Rectal smooth muscle tissue (tissue), 1 donor: ENCODE data around the gene ZNF358.
"Not testable (repeated sequence)": the region's sequence is repeated elsewhere in the genome, so short reads cannot be mapped to it uniquely, and the experiment has no call there.

ENCODE experiments used
- H3K27ac ChIP-seq: one replicate; pipeline ENCODE4 v1.7.0; 2013; ENCODE audit warnings: low read depth, low read length, inconsistent platforms
- H3K27me3 ChIP-seq: one replicate; pipeline ENCODE4 v1.7.0; 2013; ENCODE audit warnings: low read length; ENCODE audit not compliant: control insufficient read depth, insufficient read depth
- H3K36me3 ChIP-seq: one replicate; pipeline ENCODE4 v1.7.0; 2013; ENCODE audit warnings: low read length; ENCODE audit not compliant: control insufficient read depth, insufficient read depth
- H3K4me1 ChIP-seq: one replicate; pipeline ENCODE4 v1.7.0; 2013; ENCODE audit warnings: low read length; ENCODE audit not compliant: control insufficient read depth, insufficient read depth
- H3K4me3 ChIP-seq: one replicate; pipeline ENCODE4 v1.7.0; 2013; ENCODE audit warnings: low read length
- H3K9ac ChIP-seq: one replicate; pipeline ENCODE4 v1.7.0; 2013; ENCODE audit warnings: low read length

ZNF358 gene

DNA sequence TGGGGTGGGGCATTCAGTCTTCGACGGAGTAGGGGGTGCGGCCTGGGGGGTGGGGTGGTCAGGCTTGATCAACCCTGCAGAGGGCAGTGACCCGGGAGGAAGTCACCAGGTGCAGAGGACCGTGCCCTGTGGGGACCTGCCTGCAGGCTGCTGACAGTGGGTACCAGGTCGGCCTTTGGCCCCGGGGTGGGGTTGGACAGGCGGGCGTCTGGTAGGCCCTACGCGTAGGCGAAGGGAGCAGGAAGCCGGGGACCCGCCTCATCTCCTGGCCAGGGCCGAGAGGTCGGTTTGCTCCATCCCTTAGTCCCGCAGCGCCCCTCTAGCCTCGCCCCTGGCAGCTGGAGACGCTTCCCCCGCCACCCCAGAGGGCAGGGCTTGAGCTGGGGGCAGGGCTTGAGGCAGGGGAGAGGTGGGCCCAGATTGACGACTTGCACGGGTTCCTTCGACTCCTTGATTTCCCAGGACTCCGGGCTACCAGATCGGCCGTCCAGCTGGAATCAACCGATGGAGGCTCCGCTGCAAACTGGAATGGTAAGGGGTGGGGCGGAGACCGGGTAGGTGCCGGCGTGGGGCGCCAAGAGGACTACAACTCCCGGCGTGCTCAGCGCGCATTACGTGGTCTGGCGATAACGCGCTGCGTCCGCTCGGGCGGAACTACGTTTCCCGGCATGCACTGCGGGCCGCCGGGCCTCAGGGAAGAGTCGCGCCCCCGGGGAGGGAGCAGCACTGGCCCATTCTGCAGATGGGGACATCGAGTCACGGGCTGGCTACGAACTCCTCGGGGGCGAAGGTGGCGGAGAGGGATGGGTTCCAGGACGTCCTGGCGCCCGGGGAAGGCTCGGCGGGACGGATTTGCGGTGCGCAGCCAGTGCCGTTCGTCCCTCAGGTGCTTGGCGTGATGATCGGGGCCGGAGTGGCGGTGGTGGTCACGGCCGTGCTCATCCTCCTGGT is 19.4 kb downstream of the ZNF358 start, which contains the start of gene PNPLA6:
Gene PNPLA6 (plus strand): TSS at position 671 of the 951 bp plus-strand sequence. CDS start 72 bp downstream, at position 743.
- Histone ChIP-seq H3K4me3 (peak within 1 kb of the TSS; percentile 99), H3K27me3 (no peaks in the 10 kb centered on the region), H3K4me1 (no peaks in the 10 kb centered on the region), H3K36me3 (peaks cover 3% of the 10 kb centered on the region), H3K27ac (peak within 1 kb of the TSS; percentile 95), H3K9ac (peak within 1 kb of the TSS; percentile 72)

DNA sequence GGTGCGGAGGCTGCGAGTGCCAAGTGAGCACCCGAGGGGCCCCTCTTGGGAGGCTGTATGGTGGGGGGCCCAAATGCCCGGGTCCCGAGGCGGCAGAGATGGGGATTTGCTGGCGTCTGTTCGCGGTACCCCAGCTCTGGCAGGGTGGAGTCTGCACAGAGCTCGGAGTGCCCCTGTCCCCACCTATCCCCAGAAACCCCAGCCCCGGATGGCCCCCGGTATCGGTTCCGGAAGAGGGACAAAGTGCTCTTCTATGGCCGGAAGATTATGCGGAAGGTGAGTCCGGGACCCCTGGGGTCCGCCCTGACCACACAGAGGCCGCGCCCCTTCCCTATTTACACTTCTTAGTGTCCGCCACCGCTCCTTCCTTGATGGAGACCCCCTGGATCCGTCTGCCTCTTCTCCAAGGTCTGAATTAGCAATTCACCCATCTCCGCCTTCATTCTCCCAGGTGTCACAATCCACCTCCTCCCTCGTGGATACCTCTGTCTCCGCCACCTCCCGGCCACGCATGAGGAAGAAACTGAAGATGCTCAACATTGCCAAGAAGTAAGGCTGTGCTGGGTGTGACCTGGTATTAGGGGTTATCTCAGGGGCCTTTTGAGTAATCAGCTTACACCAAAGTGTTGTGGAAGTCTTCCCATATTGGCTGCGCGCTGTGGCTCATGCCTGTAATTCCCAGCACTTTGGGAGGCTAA is 20.2 kb downstream of the ZNF358 start:
- Histone ChIP-seq H3K9ac (peak overlapping the region; percentile 72), H3K27me3 (no peaks in the 10 kb centered on the region), H3K4me3 (peak overlapping the region; percentile 99), H3K36me3 (peaks cover 7% of the 10 kb centered on the region), H3K4me1 (no peaks in the 10 kb centered on the region), H3K27ac (peak overlapping the region; percentile 95)

DNA sequence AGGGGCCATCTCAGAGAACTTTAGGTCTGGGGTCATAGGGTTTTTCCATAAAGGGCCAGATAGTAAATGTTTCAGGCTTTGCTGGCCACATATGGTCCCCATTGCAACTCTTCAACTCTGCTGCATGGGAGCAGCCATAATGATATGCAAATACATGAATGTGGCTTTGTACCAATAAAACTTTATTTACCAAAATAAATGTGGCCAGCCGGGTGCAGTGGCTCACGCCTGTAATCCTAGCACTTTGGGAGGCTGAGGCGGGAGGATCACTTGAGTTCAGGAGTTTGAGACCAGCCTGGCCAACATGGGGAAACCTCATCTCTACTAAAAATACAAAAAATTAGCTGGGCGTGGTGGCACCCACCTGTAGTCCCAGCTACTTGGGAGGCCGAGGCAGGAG is 23.1 kb downstream of the ZNF358 start:
- H3K36me3 ChIP-seq: peaks cover 23% of the 10 kb centered on the region
- H3K27me3 ChIP-seq, H3K4me3 ChIP-seq, H3K27ac ChIP-seq, H3K9ac ChIP-seq, H3K4me1 ChIP-seq: not testable (repeated sequence)

DNA sequence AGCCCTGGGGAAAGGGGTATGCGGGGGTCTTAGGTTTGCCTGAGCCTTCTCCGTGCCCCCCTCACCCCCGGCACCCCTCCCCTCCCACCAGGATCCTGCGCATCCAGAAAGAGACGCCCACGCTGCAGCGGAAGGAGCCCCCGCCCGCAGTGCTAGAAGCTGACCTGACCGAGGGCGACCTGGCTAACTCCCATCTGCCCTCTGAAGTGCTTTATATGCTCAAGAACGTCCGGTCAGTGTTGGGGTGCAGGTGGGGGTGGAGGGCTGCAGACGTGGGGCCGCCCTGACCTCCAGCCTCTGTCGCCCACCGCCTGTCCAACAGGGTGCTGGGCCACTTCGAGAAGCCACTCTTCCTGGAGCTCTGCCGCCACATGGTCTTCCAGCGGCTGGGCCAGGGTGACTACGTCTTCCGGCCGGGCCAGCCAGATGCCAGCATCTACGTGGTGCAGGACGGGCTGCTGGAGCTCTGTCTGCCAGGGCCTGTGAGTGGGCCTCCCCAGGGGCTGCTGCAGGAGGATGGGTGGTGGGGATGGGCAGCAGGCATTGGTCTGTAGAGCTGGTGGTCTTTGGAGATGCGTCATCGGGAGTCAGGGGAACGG is 24.0 kb downstream of the ZNF358 start:
- Histone ChIP-seq H3K27me3 (no peaks in the 10 kb centered on the region), H3K27ac (no peak overlapping the region), H3K36me3 (peaks cover 23% of the 10 kb centered on the region), H3K4me3 (no peak overlapping the region), H3K4me1 (no peaks in the 10 kb centered on the region), H3K9ac (no peak overlapping the region)

DNA sequence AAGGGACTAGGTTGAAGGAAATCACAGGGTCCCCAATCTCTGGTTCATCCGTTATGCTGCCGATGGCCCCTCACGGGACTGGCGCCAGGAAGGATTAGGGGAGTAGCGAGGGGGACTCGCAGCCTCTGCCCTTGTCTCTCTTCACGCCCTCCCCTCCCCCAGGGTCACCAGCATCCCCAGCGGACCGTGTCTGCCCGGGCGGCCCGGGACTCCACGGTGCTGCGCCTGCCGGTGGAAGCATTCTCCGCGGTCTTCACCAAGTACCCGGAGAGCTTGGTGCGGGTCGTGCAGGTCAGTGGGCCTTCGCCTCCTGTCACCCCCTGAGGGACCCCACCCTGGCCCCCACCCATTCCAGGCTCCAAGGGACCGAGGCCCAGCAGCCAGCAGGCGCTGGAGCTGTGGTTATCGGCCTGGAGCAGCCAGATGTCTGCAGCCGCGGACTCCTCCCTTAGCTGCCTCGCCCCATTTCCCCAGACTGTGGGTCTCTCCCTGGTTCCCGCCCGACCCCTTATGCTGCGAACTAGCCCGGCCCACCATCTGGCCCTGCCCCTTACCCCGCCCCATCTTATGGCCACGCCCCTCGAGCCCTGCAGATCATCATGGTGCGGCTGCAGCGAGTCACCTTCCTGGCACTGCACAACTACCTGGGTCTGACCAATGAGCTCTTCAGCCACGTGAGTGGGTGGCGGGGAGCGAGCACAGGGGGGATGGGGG is 25.0 kb downstream of the ZNF358 start:
- H3K36me3 ChIP-seq: peaks cover 23% of the 10 kb centered on the region
- no peaks in the 10 kb centered on the region for H3K4me1 ChIP-seq
- H3K4me3 ChIP-seq: no peak overlapping the region
- H3K27me3 ChIP-seq: no peaks in the 10 kb centered on the region
- H3K27ac ChIP-seq: no peak overlapping the region
- H3K9ac ChIP-seq: no peak overlapping the region

GRCh38 chr19:7541475-7541824 is 25.5 kb downstream of the ZNF358 start:
- Histone ChIP-seq H3K9ac (no peak overlapping the region), H3K27me3 (no peaks in the 10 kb centered on the region), H3K27ac (no peak overlapping the region), H3K36me3 (peaks cover 23% of the 10 kb centered on the region), H3K4me3 (no peak overlapping the region), H3K4me1 (no peaks in the 10 kb centered on the region)

- no peak overlapping the region for H3K27ac ChIP-seq
- H3K4me3 ChIP-seq: no peak overlapping the region
- H3K4me1 ChIP-seq: no peaks in the 10 kb centered on the region
- H3K27me3 ChIP-seq: no peaks in the 10 kb centered on the region
- H3K36me3 ChIP-seq: peaks cover 23% of the 10 kb centered on the region
- H3K9ac ChIP-seq: no peak overlapping the region
Measured at GRCh38 chr19:7541828-7542443, 26.0 kb downstream of the ZNF358 start.

- Histone ChIP-seq H3K9ac (no peak overlapping the region), H3K4me3 (no peak overlapping the region), H3K4me1 (no peaks in the 10 kb centered on the region), H3K27me3 (no peaks in the 10 kb centered on the region), H3K27ac (no peak overlapping the region), H3K36me3 (peaks cover 23% of the 10 kb centered on the region)
Measured at GRCh38 chr19:7542556-7543348, 26.8 kb downstream of the ZNF358 start.

DNA sequence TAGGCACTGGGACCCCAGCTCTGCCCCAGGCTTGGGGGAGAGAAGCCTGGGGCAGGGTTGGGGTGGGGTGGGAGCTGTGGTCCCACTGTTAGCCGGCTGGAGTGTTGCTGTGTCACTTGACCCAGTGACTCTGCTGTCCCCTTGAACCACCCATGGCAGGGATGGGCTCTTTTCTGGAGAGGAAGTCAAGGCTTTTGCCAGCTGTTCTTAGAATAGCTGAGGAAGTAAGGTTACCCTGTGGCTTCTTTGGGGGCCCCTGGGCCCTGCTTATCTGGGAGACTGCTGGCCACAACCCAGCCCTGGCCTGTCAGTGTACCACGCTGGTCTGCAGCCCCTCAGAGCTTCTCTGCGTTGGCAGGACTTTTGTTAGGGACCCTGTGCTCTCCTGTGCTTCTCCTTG is 28.7 kb downstream of the ZNF358 start:
- Histone ChIP-seq H3K36me3 (peaks cover 23% of the 10 kb centered on the region), H3K4me1 (no peaks in the 10 kb centered on the region), H3K4me3 (no peak overlapping the region), H3K9ac (no peak overlapping the region), H3K27me3 (no peaks in the 10 kb centered on the region), H3K27ac (no peak overlapping the region)

- H3K36me3 ChIP-seq: peaks cover 21% of the 10 kb centered on the region
- no peaks in the 10 kb centered on the region for H3K27me3 ChIP-seq
- no peak overlapping the region for H3K27ac ChIP-seq
- H3K4me1 ChIP-seq: no peaks in the 10 kb centered on the region
- no peak overlapping the region for H3K4me3 ChIP-seq
- H3K9ac ChIP-seq: no peak overlapping the region
Measured at GRCh38 chr19:7545300-7545699, 29.4 kb downstream of the ZNF358 start.

GRCh38 chr19:7545904-7546303 is 30.0 kb downstream of the ZNF358 start:
- Histone ChIP-seq H3K36me3 (peaks cover 19% of the 10 kb centered on the region), H3K27me3 (no peaks in the 10 kb centered on the region), H3K4me1 (no peaks in the 10 kb centered on the region), H3K27ac (no peak overlapping the region), H3K4me3 (no peak overlapping the region), H3K9ac (no peak overlapping the region)
